ENCODE measurements around the gene SORBS2. TPM values are rescaled to one million over a fixed set of nuclear protein-coding genes. Genes with fewer than 3 reads are reported as not detected.

Gene SORBS2
- total and polyA plus RNA-seq, 2 donors (not counting 1 experiment from before 2014, with no cell fraction given) = 0.25 to 0.89 TPM

DNA sequence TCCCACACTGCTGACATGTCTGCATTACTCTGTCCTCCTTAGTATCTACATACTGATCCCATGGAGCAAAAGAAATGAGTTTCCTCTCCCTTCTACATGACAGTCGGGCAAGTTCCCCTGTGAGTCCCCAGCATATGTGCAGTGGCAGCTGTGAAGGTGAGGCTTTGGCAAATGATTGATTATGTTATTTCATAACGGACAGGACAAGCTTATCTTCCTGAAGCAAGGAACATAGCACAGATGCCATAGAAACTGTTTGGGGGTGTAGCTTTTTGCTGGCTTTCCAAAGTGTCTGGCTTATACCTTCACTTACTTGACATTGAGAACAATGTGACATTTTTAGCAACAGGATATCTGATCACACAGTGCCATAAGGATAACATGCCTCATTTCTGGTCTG is 139.8 kb downstream of the SORBS2 start:
- H3K27me3 Mint-ChIP-seq = peaks cover 13% of the 10 kb centered on the region
- Histone ChIP-seq H3K27ac (ENCODE audit: low read length in 2 of 2) (no peak overlapping the region), H2AFZ (ENCODE audit: insufficient read depth, low read depth, low read length, poor library complexity, severe bottlenecking) (no peak overlapping the region), H3K27me3 (replicated peaks in 1 of 4; ENCODE audit: control extremely low read depth in 1 of 4, control insufficient read depth in 3 of 4, insufficient read depth in 4 of 4, low read length in 3 of 4) (no peaks in the 10 kb centered on the region), H3K9me3 (ENCODE audit: control extremely low read depth in 1 of 3, control insufficient read depth in 2 of 3, insufficient read depth in 1 of 3, low read length in 2 of 3) (no peaks in the 10 kb centered on the region), H4K20me1 (ENCODE audit: control insufficient read depth, insufficient read depth, low read length, poor library complexity, severe bottlenecking) (no peaks in the 10 kb centered on the region), H3K4me3 (ENCODE audit: control extremely low read depth in 1 of 5, extremely low read depth in 1 of 5, insufficient read depth in 1 of 5, low read depth in 2 of 5, low read length in 4 of 5) (no peak overlapping the region), H3K4me1 (ENCODE audit: control insufficient read depth in 2 of 2, insufficient read depth in 2 of 2, low read length in 2 of 2) (no peaks in the 10 kb centered on the region), H3K4me2 (replicated peaks; ENCODE audit: low read depth, low read length, poor library complexity, severe bottlenecking) (no peak overlapping the region), H3K36me3 (replicated peaks in 1 of 2; ENCODE audit: control extremely low read depth in 1 of 2, control insufficient read depth in 1 of 2, extremely low read depth in 1 of 2, insufficient read depth in 2 of 2, low read length in 1 of 2) (no peaks in the 10 kb centered on the region), H3K9ac (ENCODE audit: low read length) (no peak overlapping the region), H3K79me2 (ENCODE audit: control insufficient read depth, insufficient read depth, low read length) (no peaks in the 10 kb centered on the region)
- TF ChIP-seq EZH2 (IDR thresholded peaks at IDR 0.05; ENCODE audit: borderline replicate concordance, insufficient read depth, low read depth, low read length, poor library complexity, severe bottlenecking) (no peak), CTCF (IDR thresholded peaks at IDR 0.05) (no peak)
- H3K4me1 Mint-ChIP-seq = no peaks in the 10 kb centered on the region
- no peak overlapping the region for H3K4me3 Mint-ChIP-seq
- intact Hi-C loops (cut with micrococcal nuclease) = no loop called here
- ChIA-PET CTCF (no interaction called here), POLR2A (no interaction called here)
- DNase-seq = no peak
- ATAC-seq (ENCODE audit: low read depth) = no peak
- no peak overlapping the region for H3K27ac Mint-ChIP-seq
- H3K9me3 Mint-ChIP-seq (ENCODE audit: insufficient read depth) = peaks cover under 1% of the 10 kb centered on the region
- WGBS (ENCODE audit: insufficient coverage) = 100% methylated on average over 1 of the region's 2 CpGs

- no peak for TF ChIP-seq EZH2 (IDR thresholded peaks at IDR 0.05; ENCODE audit: borderline replicate concordance, insufficient read depth, low read depth, low read length, poor library complexity, severe bottlenecking)
- TF ChIP-seq CTCF (IDR thresholded peaks at IDR 0.05) = no peak
- POLR2A ChIA-PET = no interaction called here
- H3K9me3 Mint-ChIP-seq (ENCODE audit: insufficient read depth) = no peaks in the 10 kb centered on the region
- Histone ChIP-seq H4K20me1 (ENCODE audit: control insufficient read depth, insufficient read depth, low read length, poor library complexity, severe bottlenecking) (no peaks in the 10 kb centered on the region), H2AFZ (ENCODE audit: insufficient read depth, low read depth, low read length, poor library complexity, severe bottlenecking) (no peak overlapping the region), H3K4me3 (ENCODE audit: control extremely low read depth in 1 of 5, extremely low read depth in 1 of 5, insufficient read depth in 1 of 5, low read depth in 2 of 5, low read length in 4 of 5) (no peak overlapping the region), H3K27me3 (replicated peaks in 1 of 4; ENCODE audit: control extremely low read depth in 1 of 4, control insufficient read depth in 3 of 4, insufficient read depth in 4 of 4, low read length in 3 of 4) (no peaks in the 10 kb centered on the region), H3K79me2 (ENCODE audit: control insufficient read depth, insufficient read depth, low read length) (no peaks in the 10 kb centered on the region), H3K9ac (ENCODE audit: low read length) (no peak overlapping the region), H3K4me2 (replicated peaks; ENCODE audit: low read depth, low read length, poor library complexity, severe bottlenecking) (no peak overlapping the region), H3K36me3 (replicated peaks in 1 of 2; ENCODE audit: control extremely low read depth in 1 of 2, control insufficient read depth in 1 of 2, extremely low read depth in 1 of 2, insufficient read depth in 2 of 2, low read length in 1 of 2) (no peaks in the 10 kb centered on the region), H3K4me1 (ENCODE audit: control insufficient read depth in 2 of 2, insufficient read depth in 2 of 2, low read length in 2 of 2) (no peaks in the 10 kb centered on the region), H3K9me3 (ENCODE audit: control extremely low read depth in 1 of 3, control insufficient read depth in 2 of 3, insufficient read depth in 1 of 3, low read length in 2 of 3) (no peaks in the 10 kb centered on the region), H3K27ac (ENCODE audit: low read length in 2 of 2) (no peak overlapping the region)
- no peaks in the 10 kb centered on the region for H3K4me1 Mint-ChIP-seq
- H3K4me3 Mint-ChIP-seq = no peak overlapping the region
- no peak overlapping the region for H3K27ac Mint-ChIP-seq
- DNase-seq (no peak), ATAC-seq (ENCODE audit: low read depth) (no peak)
- 87% methylated on average over 3 of the region's 4 CpGs for WGBS (ENCODE audit: insufficient coverage)
- CTCF ChIA-PET = no interaction called here
- intact Hi-C loops (cut with micrococcal nuclease) = no loop called here
- H3K27me3 Mint-ChIP-seq = peaks cover 11% of the 10 kb centered on the region
Observed at GRCh38 chr4:185671496-185671895, 140.5 kb downstream of the SORBS2 start.
